NCI-H1048 (cell line): ENCODE results near the gene ADGRF4.

Experiments
- DNase-seq: peaks from one replicate; lab custom pipeline; 2025; lab: John Stamatoyannopoulos, UW

The ADGRF4 gene

DNA sequence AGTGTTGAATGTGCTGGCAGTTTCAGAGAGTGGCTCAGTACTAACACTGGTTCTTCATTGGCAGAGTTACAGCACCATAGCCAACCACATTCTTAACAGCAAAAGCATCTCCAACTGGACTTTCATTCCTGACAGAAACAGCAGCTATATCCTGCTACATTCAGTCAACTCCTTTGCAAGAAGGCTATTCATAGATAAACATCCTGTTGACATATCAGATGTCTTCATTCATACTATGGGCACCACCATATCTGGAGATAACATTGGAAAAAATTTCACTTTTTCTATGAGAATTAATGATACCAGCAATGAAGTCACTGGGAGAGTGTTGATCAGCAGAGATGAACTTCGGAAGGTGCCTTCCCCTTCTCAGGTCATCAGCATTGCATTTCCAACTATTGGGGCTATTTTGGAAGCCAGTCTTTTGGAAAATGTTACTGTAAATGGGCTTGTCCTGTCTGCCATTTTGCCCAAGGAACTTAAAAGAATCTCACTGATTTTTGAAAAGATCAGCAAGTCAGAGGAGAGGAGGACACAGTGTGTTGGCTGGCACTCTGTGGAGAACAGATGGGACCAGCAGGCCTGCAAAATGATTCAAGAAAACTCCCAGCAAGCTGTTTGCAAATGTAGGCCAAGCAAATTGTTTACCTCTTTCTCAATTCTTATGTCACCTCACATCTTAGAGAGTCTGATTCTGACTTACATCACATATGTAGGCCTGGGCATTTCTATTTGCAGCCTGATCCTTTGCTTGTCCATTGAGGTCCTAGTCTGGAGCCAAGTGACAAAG is 17.0 kb upstream of the ADGRF4 start:
- DNase-seq, result no peak

- no peak for DNase-seq
Observed at GRCh38 chr6:47686411-47686810, 12.0 kb upstream of the ADGRF4 start.

DNA sequence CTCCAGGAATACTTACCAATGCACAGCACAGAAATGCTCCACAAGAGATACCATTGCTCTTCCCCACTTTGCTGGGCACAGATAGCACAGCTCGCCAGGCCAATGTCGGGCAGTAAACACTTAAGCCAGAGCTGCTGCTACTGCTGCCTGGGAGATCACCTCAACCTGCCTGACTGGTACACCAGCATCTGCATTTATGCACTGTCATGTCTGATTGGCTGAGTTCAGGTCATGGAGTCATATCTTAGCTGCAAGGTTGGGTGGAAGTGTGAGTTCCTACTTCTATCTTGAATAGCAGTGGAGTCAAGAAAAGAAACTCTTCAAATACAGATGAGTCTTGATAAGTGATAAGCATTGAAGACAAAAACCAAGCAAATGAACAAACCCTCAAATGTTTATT is 10.9 kb upstream of the ADGRF4 start:
- no peak for DNase-seq

- no peak for DNase-seq
Observed at GRCh38 chr6:47690214-47690613, 8.2 kb upstream of the ADGRF4 start.

- DNase-seq, result no peak
Observed at GRCh38 chr6:47690791-47691190, 7.6 kb upstream of the ADGRF4 start.

- no peak for DNase-seq
Observed at GRCh38 chr6:47697925-47698324, 455 bp upstream of the ADGRF4 start.

GRCh38 chr6:47700053-47700452 is 1.7 kb downstream of the ADGRF4 start:
- no peak for DNase-seq

DNA sequence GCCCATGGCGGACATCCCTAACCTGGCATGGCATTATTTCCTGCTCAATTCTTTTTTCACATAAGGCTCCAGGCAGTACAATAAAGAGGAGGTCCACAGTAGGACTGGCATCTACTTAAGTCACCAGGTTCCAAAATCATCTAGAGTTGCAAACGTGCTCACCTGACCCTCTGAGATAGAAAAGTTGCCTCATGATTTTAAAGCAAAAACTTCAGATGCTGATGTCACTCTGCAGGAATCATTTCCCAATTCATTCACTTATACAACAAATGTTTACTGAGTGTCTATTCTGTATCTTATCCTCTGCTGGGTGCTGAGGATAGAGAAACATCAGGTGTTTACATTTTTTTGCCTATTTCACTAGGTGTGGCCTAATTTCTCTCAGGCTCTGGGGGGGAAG is 2.2 kb downstream of the ADGRF4 start:
- no peak for DNase-seq

- no peak for DNase-seq
Observed at GRCh38 chr6:47701363-47701762, 3.0 kb downstream of the ADGRF4 start.

GRCh38 chr6:47709160-47709559 is 10.8 kb downstream of the ADGRF4 start:
- no peak for DNase-seq

DNA sequence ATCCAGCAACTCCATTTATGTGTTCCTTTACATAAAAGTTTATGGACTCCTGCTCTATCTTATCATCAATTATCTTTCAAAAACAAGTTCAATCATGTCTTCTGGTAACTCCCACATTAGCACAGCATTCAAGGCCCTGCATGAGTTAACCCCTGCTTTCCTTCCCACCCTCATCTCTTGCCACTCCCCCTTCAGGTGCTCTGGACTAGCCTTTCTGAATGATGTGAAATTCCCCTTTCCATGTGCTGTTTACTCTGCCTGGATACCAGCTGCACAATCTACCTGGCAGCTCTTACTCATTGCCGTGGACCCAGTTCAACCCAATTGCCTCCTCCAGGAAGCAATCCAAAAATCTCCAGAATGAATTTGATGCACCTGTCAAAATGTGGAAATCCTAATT is 11.9 kb downstream of the ADGRF4 start:
- DNase-seq, result no peak

- DNase-seq, result no peak
Observed at GRCh38 chr6:47713200-47713599, 14.8 kb downstream of the ADGRF4 start.

GRCh38 chr6:47714802-47715201 is 16.4 kb downstream of the ADGRF4 start:
- no peak for DNase-seq

GRCh38 chr6:47715782-47716181 is 17.4 kb downstream of the ADGRF4 start:
- DNase-seq, result no peak

DNA sequence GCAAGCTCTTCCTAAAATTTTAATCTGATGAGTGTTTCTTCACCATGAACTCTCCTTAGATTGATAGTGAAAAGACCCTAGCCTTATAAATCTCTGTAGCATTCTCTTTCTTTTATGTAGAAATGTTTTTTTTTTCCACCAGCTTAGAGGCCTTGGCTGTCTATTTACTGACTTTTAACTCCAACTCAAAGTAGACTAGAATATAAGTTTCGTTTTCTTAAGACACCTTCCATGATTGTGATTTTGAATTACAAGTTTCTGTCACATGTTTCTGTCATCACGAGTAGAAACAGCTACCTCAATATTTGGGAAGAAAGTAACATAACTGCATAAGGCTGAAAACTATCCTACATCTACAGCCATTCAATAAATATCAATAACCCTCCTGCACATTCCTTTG is 17.8 kb downstream of the ADGRF4 start:
- no peak for DNase-seq

DNA sequence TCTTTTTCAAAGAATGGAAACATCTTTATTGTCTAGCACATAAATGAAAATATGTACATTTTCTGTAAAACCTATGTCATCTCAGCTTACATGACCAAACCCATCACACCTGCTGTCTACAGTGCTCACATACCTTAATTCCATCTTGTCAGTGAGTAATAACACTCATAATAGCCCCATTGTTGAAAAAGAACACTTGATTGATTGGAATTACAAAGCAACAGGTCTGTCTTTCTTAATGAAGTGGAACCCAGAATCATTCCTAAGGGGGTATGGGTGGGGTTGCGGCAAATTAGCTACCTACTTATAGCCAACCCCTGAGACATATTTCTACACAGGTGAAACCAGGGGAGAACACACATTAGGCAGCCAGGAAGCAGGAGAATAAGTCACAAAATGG is 20.2 kb downstream of the ADGRF4 start:
- no peak for DNase-seq

- DNase-seq, result no peak
Observed at GRCh38 chr6:47721189-47721588, 22.8 kb downstream of the ADGRF4 start.

GRCh38 chr6:47722194-47722593 is 23.8 kb downstream of the ADGRF4 start:
- DNase-seq, result no peak

DNA sequence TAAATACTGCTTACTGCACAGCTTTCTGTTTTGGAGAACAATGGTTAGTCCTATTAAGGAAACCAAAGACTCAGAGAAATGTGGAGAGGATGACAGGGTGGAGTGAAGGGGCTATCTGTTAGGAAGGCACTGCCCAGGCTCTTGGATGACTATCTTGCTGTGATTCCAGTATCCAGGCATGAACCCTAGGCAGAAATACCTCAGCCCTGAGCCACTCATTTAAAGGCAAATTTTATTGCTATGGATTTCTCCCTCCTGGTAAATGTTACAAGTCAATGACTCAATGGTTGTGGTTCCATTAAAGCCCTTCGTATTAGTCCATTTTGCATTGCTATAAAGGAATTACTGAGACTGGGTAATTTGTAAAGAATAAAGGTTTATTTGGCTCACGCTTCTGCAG is 25.9 kb downstream of the ADGRF4 start:
- no peak for DNase-seq

DNA sequence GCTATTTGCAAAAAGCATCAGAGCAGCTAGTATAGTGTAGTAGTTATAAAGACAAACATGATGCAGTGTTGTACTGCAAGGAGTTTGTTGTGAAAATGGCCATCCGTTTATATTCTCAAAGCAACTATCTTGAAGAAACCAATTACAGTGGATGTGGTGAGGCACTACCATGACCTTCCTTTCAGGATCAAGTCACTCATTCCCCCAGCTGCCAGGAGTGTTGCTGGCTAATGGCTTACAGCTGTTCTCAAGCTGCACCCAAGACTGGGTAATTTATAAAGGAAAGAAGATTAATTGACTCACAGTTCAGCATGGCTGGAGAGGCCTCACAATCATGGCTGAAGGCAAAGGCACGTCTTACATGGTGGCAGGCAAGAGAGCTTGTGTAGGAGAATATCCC is 29.0 kb downstream of the ADGRF4 start:
- no peak for DNase-seq

GRCh38 chr6:47729019-47729418 is 30.6 kb downstream of the ADGRF4 start:
- no peak for DNase-seq

DNA sequence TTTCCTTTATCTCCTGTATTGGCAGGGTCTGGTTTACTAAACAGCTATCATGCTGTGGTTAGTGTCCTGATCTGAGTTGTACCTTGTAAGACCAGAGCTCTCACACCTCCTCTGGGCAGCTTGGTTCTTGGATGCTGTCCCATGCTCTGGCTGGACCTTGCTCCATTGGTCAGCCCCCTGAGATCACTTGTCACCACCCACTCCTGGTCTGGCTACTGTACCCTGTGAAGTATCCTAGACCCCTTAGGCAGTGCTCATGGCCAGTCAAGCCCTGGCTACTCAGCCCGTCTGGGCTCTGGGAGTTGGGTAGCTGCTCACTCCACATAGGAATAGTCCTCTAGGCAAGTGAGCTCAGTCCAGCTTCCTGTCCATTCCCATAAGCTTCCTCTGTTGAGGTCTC is 31.1 kb downstream of the ADGRF4 start:
- DNase-seq, result no peak

DNA sequence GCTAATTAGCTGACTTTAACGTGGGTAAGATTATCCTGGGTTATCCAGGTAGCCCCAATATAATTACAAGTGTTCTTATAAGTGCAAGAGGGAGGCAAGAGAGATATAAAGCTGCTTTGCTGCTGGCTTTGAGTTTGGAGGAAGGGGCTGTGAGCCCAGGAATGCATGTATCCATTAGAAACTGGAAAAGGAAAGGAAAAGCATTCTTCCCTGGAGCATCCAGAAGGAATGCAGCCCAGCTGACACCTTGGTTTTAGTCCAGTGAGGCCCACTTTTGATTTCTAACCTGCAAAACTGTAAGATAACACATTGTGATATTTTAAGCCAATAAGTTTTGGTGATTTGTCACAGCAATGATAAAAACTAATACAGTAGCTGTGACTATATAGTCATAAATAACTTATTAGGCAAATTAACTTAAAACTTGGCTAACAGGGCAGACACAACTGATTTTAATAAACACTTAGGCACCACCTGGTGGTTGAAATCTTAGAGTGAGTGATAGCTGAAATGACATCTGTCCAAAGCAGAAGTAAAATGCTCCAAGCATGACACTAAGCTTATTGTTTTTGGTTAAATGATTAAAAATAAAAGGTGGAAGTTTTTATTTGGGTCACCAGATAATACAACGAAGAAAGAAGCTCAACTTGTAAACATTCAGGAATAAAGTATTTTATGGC is 35.6 kb downstream of the ADGRF4 start:
- DNase-seq, result no peak
